GM19438 (cell line): ENCODE results near the gene LAMTOR4.

Experiments used
- ATAC-seq: cut with Tn5 transposase; IDR thresholded peaks from one replicate; pipeline ENCODE4 v1.9.1; 2021; ENCODE audit warnings: low read depth; ENCODE audit not compliant: unreplicated experiment

Gene LAMTOR4

GRCh38 chr7:100148559-100149328 lies at the start of gene LAMTOR4:
TSS of gene LAMTOR4 (plus strand) at chr7:100148918. CDS start at chr7:100148973, 55 bp downstream.
- peak; percentile 97 for ATAC-seq

GRCh38 chr7:100099452-100099851 lies 49.3 kb upstream of the LAMTOR4 start:
- ATAC-seq, result no peak

GRCh38 chr7:100100420-100101015 lies 48.2 kb upstream of the LAMTOR4 start:
- ATAC-seq, result peak; percentile 63

GRCh38 chr7:100101016-100101862 lies 47.5 kb upstream of the LAMTOR4 start, which contains the start of the genes AP4M1 and MCM7:
TSS of gene AP4M1 (plus strand) at chr7:100101643. CDS start at chr7:100101715, 72 bp downstream.
TSS of gene MCM7 (minus strand) at chr7:100101397. CDS start at chr7:100101294, 103 bp downstream.
- ATAC-seq, result peak; percentile 87

GRCh38 chr7:100102950-100103840 lies 45.5 kb upstream of the LAMTOR4 start:
- no peak for ATAC-seq

GRCh38 chr7:100105534-100105933 lies 43.2 kb upstream of the LAMTOR4 start:
- no peak for ATAC-seq

GRCh38 chr7:100106633-100107032 lies 42.1 kb upstream of the LAMTOR4 start:
- ATAC-seq, result no peak

- no peak for ATAC-seq
Measured at GRCh38 chr7:100107125-100107737, 41.5 kb upstream of the LAMTOR4 start.

GRCh38 chr7:100107890-100108289 lies 40.8 kb upstream of the LAMTOR4 start:
- no peak for ATAC-seq

GRCh38 chr7:100109521-100110163 lies 39.1 kb upstream of the LAMTOR4 start:
- no peak for ATAC-seq

- no peak for ATAC-seq
Measured at GRCh38 chr7:100111156-100111555, 37.6 kb upstream of the LAMTOR4 start.

GRCh38 chr7:100111914-100112313 lies 36.8 kb upstream of the LAMTOR4 start:
- no peak for ATAC-seq

GRCh38 chr7:100115026-100115425 lies 33.7 kb upstream of the LAMTOR4 start:
- ATAC-seq, result no peak

- ATAC-seq, result no peak
Measured at GRCh38 chr7:100118388-100119071, 30.2 kb upstream of the LAMTOR4 start.

GRCh38 chr7:100119072-100119969 lies 29.4 kb upstream of the LAMTOR4 start, which contains the start of the genes CNPY4 and TAF6:
TSS of gene CNPY4 (plus strand) at chr7:100119634. CDS start at chr7:100119745, 111 bp downstream.
TSS of gene TAF6 (minus strand) at chr7:100119358. CDS start at chr7:100114209, 5,149 bp downstream.
- ATAC-seq, result peak; percentile 69

GRCh38 chr7:100119970-100120732 lies 28.6 kb upstream of the LAMTOR4 start:
- ATAC-seq, result peak; percentile 43

GRCh38 chr7:100120733-100121036 lies 28.0 kb upstream of the LAMTOR4 start:
- no peak for ATAC-seq
